GM19043 (cell line): ENCODE results near the gene ST8SIA4.

ENCODE experiments used
- ATAC-seq: cut with Tn5 transposase; IDR thresholded peaks from one replicate; pipeline ENCODE4 v1.9.1; 2021; ENCODE audit warnings: low read depth; ENCODE audit not compliant: unreplicated experiment

Gene ST8SIA4

GRCh38 chr5:100872408-100873190, 30.5 kb downstream of the ST8SIA4 start:
- peak; percentile 50 for ATAC-seq

DNA sequence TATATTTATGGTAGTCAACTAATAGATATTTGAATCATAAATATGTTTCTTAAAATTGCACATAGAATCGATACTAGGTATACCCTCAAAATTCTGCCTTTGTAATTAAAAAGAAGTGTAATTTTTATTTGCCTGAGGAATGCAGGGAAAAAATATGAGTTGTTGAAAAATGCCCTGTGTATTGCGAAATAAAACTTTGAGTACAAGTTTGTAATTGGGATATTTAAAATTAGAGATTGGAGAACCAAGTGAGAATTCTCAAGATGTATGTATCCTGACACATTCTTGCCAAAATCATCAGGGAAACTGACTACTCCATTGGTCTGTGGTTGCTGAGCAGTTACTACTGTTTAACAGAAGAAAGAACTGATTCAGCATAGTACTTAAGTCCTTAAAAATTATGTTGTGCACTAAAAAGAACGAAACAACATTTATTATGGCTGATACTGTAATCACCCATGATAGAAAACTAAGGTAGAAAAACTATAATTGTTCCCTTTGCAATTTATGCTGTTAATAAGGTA, 36.0 kb downstream of the ST8SIA4 start:
- ATAC-seq = no peak

GRCh38 chr5:100864931-100865330, 38.2 kb downstream of the ST8SIA4 start:
- ATAC-seq = no peak

DNA sequence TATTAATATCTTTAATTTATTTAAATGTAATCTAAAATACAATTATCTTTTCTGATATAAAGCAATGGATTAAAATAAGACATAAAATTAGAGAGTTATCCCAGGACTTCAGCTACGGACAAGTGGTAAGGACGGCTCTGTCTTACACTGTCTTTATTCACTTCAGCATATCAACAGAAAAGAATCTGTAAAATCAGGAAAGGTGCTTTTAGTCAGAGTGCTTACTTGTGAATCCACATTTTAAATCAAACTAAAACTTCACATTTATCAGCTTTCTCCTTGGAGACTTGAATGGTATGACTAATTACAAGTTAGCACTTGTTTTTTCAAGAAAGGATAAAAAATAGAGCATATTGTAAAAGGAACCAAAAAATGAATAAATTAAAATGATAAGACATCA, 39.3 kb downstream of the ST8SIA4 start:
- no peak for ATAC-seq

- ATAC-seq = no peak
Measured at GRCh38 chr5:100861148-100861547, 41.9 kb downstream of the ST8SIA4 start.

- peak; percentile 39 for ATAC-seq
Measured at GRCh38 chr5:100860407-100860806, 42.7 kb downstream of the ST8SIA4 start.

- no peak for ATAC-seq
Measured at GRCh38 chr5:100858987-100859545, 44.0 kb downstream of the ST8SIA4 start.

DNA sequence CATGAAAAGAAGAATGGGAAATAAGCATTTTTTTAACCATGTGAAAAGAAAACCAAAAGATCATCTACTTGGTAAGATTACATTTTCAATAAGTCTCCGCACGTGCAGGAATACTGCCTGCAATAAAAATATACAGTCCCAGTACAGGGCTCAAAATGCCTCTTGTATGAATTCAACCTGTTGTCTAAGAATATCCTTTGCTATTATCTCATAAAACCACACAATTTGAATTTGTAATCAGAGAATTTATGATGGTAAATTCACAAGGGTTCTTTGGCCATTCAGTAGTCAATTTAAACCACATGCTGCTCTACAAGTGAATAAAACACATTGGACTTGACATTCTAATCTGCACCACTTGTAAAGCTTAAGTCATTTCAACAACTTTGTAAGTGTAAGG, 46.6 kb downstream of the ST8SIA4 start:
- no peak for ATAC-seq

DNA sequence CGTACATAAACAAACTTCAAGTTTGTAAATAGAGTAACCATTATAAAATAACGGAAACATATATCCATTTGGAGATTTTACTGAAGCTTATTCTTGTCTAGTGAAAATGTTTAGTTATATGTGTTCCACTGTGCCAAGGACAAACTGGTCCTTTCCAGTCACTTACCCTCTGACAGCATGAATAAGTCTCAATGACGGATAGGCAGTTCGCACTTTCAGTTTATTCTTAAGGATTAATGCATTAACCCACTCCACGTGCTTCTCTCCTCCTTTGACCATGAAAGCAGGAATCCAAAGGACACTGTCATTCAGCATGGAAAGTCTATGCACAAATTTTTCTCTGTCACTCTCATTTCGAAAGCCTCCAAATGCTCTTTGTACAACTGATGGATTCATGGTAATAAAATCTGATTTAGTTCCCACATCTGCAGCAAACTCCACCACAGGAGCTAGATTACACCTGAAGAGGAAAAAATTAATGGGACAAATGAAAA, 47.1 kb downstream of the ST8SIA4 start:
- no peak for ATAC-seq

DNA sequence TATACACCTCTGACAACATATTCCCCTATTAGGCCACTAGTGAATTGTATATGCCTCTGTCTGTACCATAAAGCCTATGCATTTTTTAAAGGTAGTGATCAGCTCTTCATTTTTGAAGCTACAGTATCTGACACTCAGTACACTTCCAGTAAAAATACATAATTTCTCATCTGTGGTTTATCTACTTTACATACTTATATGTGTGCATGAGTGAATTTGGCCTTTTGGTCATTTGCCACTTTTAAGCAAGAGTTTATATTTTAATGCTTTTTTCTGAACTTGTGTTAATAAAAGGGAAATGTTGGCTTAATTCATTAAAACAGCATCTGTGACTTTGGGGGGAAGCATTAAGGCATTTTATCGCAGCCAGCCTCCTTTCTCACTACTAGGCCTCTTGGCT, 47.8 kb downstream of the ST8SIA4 start:
- no peak for ATAC-seq

- no peak for ATAC-seq
Measured at GRCh38 chr5:100854591-100854990, 48.5 kb downstream of the ST8SIA4 start.

- ATAC-seq = no peak
Measured at GRCh38 chr5:100853582-100853981, 49.5 kb downstream of the ST8SIA4 start.

DNA sequence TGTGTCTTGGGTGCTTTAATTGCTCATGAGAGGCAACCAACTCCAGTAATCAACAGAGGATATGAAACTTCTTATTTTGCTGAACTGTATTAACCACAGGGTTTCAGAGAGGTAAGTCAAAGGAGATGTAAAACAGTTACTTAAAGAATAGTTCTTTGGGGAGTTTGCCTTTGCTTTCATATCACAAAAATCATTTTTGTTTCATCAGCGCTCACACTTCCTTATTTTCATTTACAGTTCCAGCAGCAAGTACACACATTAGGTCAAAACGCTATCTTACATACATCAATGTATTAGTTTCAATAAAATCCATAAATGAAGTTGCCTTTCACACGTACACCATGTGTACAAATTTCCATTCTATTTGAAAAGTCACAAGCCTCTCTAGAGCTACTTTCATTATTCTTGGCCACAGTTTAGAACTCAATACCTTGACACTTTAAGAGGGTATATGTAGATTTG, 50.1 kb downstream of the ST8SIA4 start:
- ATAC-seq = peak; percentile 92

DNA sequence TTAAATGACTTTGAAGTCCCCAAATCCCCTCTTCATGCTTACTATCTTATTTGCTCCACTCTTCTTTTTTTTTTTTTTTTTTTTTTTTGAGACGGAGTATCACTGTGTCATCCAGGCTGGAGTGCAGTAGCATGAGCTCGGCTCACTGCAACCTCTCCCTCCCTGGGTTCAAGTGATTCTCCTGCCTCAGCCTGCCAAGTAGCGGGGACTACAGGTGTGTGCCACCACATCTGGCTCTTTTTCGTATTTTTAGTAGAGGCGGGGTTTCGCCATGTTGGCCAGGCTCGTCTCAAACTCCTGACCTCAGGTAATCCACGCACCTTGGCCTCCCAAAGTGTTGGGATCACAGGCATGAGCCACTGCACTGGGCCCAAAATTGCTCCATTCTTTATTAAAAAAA, 51.0 kb downstream of the ST8SIA4 start:
- no peak for ATAC-seq

DNA sequence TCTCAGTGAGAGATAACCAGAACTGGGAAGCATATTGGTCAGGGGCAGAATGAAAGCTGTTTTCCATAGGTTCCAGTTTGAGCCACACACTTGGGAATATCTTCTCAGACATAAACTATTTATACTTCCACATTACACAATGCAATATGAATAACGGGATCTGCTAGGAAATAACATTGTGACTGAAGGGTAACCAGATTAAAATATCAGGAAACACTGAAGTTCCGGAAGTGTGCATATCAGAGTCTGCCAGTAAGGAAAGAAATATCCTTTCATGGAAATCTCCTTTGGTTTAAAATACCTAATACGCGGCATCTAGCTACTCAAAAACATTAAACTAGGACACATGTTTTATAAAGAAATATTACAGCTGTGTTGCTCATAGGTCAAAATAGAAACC, 56.3 kb downstream of the ST8SIA4 start:
- ATAC-seq = no peak

DNA sequence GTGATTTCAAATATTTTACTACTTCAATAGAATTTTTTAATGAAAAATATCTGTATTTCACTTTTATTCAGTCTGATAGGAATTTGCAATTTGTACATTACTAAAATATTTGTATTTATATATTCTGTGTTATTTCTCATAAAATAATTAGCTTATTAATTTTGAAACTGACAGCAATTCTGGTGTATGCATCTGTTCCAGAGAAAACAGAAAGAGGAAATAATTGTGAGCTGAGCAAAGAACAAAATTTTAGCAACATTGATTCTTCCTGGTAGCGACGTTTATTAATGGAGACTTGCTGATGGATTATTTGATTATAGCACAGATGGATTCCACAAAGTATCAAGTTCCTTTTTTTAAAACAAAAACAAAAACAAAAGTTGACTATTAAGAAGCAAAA, 61.0 kb downstream of the ST8SIA4 start:
- no peak for ATAC-seq

GRCh38 chr5:100841358-100842076, 61.6 kb downstream of the ST8SIA4 start:
- ATAC-seq = peak; percentile 30

GRCh38 chr5:100840789-100841188, 62.3 kb downstream of the ST8SIA4 start:
- ATAC-seq = peak; percentile 37

GRCh38 chr5:100840370-100840769, 62.7 kb downstream of the ST8SIA4 start:
- peak; percentile 67 for ATAC-seq

DNA sequence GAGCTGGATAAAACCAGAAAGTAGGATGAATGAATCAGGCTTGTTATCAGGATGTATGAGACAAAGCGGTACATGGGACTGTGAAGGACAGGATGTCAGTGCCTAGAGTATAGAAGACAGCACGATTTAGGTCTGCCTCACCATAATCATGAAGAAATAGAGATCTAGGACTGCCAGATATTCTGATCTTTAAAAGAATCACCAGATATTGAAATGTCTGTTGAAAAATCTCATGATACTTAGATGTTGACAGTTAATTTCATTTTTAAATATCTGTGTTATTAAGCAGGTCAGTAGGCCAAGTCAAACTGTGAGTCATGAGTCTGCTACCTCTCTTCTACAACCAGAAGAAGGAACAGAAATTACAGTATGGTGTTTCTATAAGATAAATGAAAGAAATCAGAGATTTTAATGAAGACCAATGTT, 65.0 kb downstream of the ST8SIA4 start:
- ATAC-seq = no peak

DNA sequence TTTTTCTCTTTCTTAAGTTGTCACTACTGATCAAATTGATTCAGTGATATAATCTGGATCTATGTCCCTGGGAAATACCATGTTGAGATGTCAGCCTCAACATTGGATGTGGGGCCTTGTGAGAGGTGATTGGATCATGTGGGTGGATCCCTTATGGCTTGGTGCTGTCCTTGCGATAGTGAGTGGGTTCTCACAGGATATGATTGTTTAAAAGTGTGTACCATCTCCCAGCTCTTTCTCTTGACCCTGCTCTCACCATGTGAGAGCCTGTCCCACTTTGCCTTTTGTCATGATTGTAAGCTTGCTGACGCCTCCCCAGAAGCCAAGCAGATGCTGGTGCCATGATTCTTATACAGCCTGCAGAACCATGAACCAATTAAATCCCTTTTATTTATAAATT, 68.6 kb downstream of the ST8SIA4 start:
- ATAC-seq = no peak
